Uterus (tissue), 4 donors: ENCODE measurements around the gene ENOX2. TPM values are rescaled to one million over a fixed set of nuclear protein-coding genes. Genes with fewer than 3 reads are reported as not detected.

Source experiments
- DNase-seq, 2 donors: peaks; one replicate each; pipeline ENCODE4 v3.0.0-alpha.2; 2019 to 2020
- H3K27ac ChIP-seq, 2 donors: fragments of 200-600 bp; sonication (generic); 1 replicate in 1 of 2; 2 replicates in 1 of 2; pipeline ENCODE4 v1.5.1; 2016 to 2018
- H3K27me3 ChIP-seq, 2 donors: fragments of 200-600 bp; sonication (generic); one replicate each; pipeline ENCODE4 v1.5.1; 2018 to 2019; ENCODE audit warnings: control low read depth in 1 of 2
- H3K36me3 ChIP-seq, 2 donors: fragments of 200-600 bp; sonication (generic); one replicate each; pipeline ENCODE4 v1.5.1; 2019; ENCODE audit warnings: control low read depth in 1 of 2
- H3K4me1 ChIP-seq, 2 donors: fragments of 200-600 bp; sonication (generic); one replicate each; pipeline ENCODE4 v1.5.1; 2018 to 2019; ENCODE audit warnings: control low read depth in 1 of 2
- H3K4me3 ChIP-seq, 2 donors: fragments of 200-600 bp; sonication (generic); 1 replicate in 1 of 2; 2 replicates in 1 of 2; pipeline ENCODE4 v1.5.1; 2018 to 2019; ENCODE audit warnings: mild to moderate bottlenecking in 1 of 2
- H3K9me3 ChIP-seq, 2 donors: fragments of 200-600 bp; sonication (generic); one replicate each; pipeline ENCODE4 v1.5.1; 2019; ENCODE audit warnings: control low read depth in 1 of 2
- POLR2A ChIP-seq, 2 donors: fragments of 450-650 bp; IDR thresholded peaks; one replicate each; pipeline ENCODE4 v1.6.1; 2016; ENCODE audit warnings: antibody characterized with exemption in 2 of 2, mild to moderate bottlenecking in 1 of 2, moderate library complexity in 1 of 2
- intact Hi-C: fragments of 100-400 bp; cut with DNase I; formaldehyde crosslinking; loops from one replicate; pipeline ENCODE4 v1.15.1; 2023; ENCODE audit warnings: low total_unique reads
- total RNA-seq, 4 donors: library from RNA; depleted of rRNA in 3 of 4; stranded (reverse); fragments of >200 nt in 3 of 4; gene quantifications; one replicate each; pipeline versions ENCODE4 v1.1.0 to v1.2.4, GENCODE V29; 2014 to 2023
- TF ChIP-seq, protein P1 (sequence below), 4 experiments: fragments of 200-600 bp in 2 of 4; fragments of 450-650 bp in 2 of 4; sonication (generic) in 2 of 4; IDR thresholded peaks; one replicate each; pipeline ENCODE4 v1.5.1; 2016 to 2019; ENCODE audit warnings: antibody characterized with exemption in 4 of 4, mild to moderate bottlenecking in 2 of 4, moderate library complexity in 1 of 4
- donor health status: DM: yes; HTN: yes; CAD: no.

The ENOX2 gene
- total RNA-seq, 4 donors from 2014 or later = 8.2 to 19.5 (median 14.8) TPM

- H3K36me3 ChIP-seq = no peaks in the 10 kb centered on the region
- TF ChIP-seq, protein P1, sequence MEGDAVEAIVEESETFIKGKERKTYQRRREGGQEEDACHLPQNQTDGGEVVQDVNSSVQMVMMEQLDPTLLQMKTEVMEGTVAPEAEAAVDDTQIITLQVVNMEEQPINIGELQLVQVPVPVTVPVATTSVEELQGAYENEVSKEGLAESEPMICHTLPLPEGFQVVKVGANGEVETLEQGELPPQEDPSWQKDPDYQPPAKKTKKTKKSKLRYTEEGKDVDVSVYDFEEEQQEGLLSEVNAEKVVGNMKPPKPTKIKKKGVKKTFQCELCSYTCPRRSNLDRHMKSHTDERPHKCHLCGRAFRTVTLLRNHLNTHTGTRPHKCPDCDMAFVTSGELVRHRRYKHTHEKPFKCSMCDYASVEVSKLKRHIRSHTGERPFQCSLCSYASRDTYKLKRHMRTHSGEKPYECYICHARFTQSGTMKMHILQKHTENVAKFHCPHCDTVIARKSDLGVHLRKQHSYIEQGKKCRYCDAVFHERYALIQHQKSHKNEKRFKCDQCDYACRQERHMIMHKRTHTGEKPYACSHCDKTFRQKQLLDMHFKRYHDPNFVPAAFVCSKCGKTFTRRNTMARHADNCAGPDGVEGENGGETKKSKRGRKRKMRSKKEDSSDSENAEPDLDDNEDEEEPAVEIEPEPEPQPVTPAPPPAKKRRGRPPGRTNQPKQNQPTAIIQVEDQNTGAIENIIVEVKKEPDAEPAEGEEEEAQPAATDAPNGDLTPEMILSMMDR (IDR thresholded peaks at IDR 0.05) = no peak
- TF ChIP-seq POLR2A (IDR thresholded peaks at IDR 0.05) = no peak
- no peak for DNase-seq
- no peaks in the 10 kb centered on the region for H3K9me3 ChIP-seq
- no peaks in the 10 kb centered on the region for H3K27me3 ChIP-seq
- intact Hi-C loops = no loop called here
- H3K27ac ChIP-seq = no peak overlapping the region
- no peaks in the 10 kb centered on the region for H3K4me1 ChIP-seq
- H3K4me3 ChIP-seq = no peak overlapping the region
Observed at GRCh38 chrX:130771230-130771629, 131.8 kb downstream of the ENOX2 start.

DNA sequence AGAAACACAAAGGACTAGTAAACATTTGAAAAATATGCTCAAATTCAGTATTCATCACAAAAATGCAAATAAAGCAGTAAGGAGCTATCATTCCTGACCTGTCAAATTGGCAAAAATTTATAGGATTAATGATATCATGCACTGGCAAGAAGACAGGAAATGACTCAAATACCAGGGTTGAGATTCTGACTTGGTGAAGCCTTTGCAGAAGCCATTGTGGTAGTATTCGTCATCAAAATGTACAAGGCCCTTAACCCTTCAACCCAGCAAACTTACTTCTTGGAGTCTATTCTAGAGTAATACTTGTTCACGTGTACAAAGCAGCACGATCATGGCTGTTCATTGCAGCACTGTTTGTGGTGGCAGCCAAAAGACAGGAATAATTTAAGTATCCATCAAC, 132.4 kb downstream of the ENOX2 start:
- no peaks in the 10 kb centered on the region for H3K27me3 ChIP-seq
- no peaks in the 10 kb centered on the region for H3K36me3 ChIP-seq
- H3K9me3 ChIP-seq = no peaks in the 10 kb centered on the region
- intact Hi-C loops = no loop called here
- DNase-seq = no peak
- H3K4me3 ChIP-seq = no peak overlapping the region
- TF ChIP-seq, protein P1 (IDR thresholded peaks at IDR 0.05) = no peak
- no peak for TF ChIP-seq POLR2A (IDR thresholded peaks at IDR 0.05)
- H3K27ac ChIP-seq = no peak overlapping the region
- H3K4me1 ChIP-seq = no peaks in the 10 kb centered on the region

GRCh38 chrX:130769835-130770234, 133.2 kb downstream of the ENOX2 start:
- H3K9me3 ChIP-seq = no peaks in the 10 kb centered on the region
- TF ChIP-seq, protein P1 (IDR thresholded peaks at IDR 0.05) = no peak
- no peak for TF ChIP-seq POLR2A (IDR thresholded peaks at IDR 0.05)
- peaks cover 0 to 5% of the 10 kb centered on the region in 2 donors for H3K27me3 ChIP-seq
- no peaks in the 10 kb centered on the region for H3K4me1 ChIP-seq
- no peak for DNase-seq
- H3K4me3 ChIP-seq = no peak overlapping the region
- no peaks in the 10 kb centered on the region for H3K36me3 ChIP-seq
- H3K27ac ChIP-seq = no peak overlapping the region
- intact Hi-C loops = no loop called here

DNA sequence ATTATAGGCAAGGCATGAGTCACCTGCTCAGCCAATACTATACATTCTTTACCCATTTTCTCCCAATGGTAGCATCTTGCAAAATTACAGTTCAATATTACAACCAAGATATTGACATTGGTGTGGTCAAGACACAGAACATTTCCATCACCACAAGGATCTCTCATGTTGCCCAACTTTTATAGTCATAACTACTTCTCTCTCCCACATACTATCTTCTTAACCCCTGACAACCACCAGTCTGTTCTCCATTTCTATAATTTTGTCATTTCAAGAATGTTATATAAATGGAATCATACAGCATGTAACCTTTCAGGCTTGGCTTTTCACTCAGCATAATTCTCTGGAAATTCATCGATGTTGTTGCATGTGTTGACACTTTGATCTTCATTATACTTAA, 144.9 kb downstream of the ENOX2 start:
- H3K4me1 ChIP-seq = no peaks in the 10 kb centered on the region
- H3K4me3 ChIP-seq = no peak overlapping the region
- no peaks in the 10 kb centered on the region for H3K9me3 ChIP-seq
- H3K27me3 ChIP-seq = peaks cover 0 to 3% of the 10 kb centered on the region in 2 donors
- no peaks in the 10 kb centered on the region for H3K36me3 ChIP-seq
- DNase-seq = no peak
- intact Hi-C loops = no loop called here
- H3K27ac ChIP-seq = no peak overlapping the region
- no peak for TF ChIP-seq POLR2A (IDR thresholded peaks at IDR 0.05)
- TF ChIP-seq, protein P1 (IDR thresholded peaks at IDR 0.05) = no peak

- Histone ChIP-seq H3K9me3 (no peaks in the 10 kb centered on the region), H3K36me3 (no peaks in the 10 kb centered on the region), H3K4me3 (no peak overlapping the region), H3K4me1 (no peaks in the 10 kb centered on the region), H3K27me3 (peaks cover 0 to 3% of the 10 kb centered on the region in 2 donors), H3K27ac (no peak overlapping the region)
- no peak for TF ChIP-seq POLR2A (IDR thresholded peaks at IDR 0.05)
- TF ChIP-seq, protein P1 (IDR thresholded peaks at IDR 0.05) = no peak
- intact Hi-C loops = no loop called here
- DNase-seq = no peak
Observed at GRCh38 chrX:130756233-130756632, 146.8 kb downstream of the ENOX2 start.
